Bronchial epithelial cell (primary cell): ENCODE measurements around the gene MYRF. TPM values are rescaled to one million over a fixed set of nuclear protein-coding genes. Genes with fewer than 3 reads are reported as not detected.
A peak's percentile ranks its signal among the peaks of the same experiment; 100 is the strongest.

Source experiments
- DNase-seq: peaks from one replicate; pipeline ENCODE4 v3.0.0-alpha.2; 2010; ENCODE audit warnings: low read depth
- FAIRE-seq: peaks from 2 replicates; lab custom pipeline; 2011; peaks lifted over from hg19 to GRCh38; lab: Jason Lieb, UNC
- H3K27me3 ChIP-seq: 2 replicates; pipeline ENCODE4 v1.5.1; 2011; ENCODE audit warnings: low read length; ENCODE audit not compliant: control insufficient read depth, insufficient read depth
- H3K36me3 ChIP-seq: 2 replicates; pipeline ENCODE4 v1.5.1; 2011; ENCODE audit warnings: low read length; ENCODE audit not compliant: control insufficient read depth, insufficient read depth
- H3K4me3 ChIP-seq: 2 replicates; pipeline ENCODE4 v1.5.1; 2011; ENCODE audit warnings: mild to moderate bottlenecking, low read depth, low read length, control low read depth
- total RNA-seq: library from RNA; depleted of rRNA; stranded (reverse); fragments of >200 nt; gene quantifications from 2 replicates; pipeline ENCODE4 v1.2.1, GENCODE V29; 2014
- TF ChIP-seq, protein P1 (sequence below): IDR thresholded peaks from 2 replicates; pipeline ENCODE4 v1.5.1; 2011; ENCODE audit warnings: mild to moderate bottlenecking, moderate library complexity, low read length, control low read depth, inconsistent platforms; ENCODE audit not compliant: insufficient read depth, severe bottlenecking

MYRF gene
- total RNA-seq, 1 donor from 2014 or later = under 0.01 TPM

DNA sequence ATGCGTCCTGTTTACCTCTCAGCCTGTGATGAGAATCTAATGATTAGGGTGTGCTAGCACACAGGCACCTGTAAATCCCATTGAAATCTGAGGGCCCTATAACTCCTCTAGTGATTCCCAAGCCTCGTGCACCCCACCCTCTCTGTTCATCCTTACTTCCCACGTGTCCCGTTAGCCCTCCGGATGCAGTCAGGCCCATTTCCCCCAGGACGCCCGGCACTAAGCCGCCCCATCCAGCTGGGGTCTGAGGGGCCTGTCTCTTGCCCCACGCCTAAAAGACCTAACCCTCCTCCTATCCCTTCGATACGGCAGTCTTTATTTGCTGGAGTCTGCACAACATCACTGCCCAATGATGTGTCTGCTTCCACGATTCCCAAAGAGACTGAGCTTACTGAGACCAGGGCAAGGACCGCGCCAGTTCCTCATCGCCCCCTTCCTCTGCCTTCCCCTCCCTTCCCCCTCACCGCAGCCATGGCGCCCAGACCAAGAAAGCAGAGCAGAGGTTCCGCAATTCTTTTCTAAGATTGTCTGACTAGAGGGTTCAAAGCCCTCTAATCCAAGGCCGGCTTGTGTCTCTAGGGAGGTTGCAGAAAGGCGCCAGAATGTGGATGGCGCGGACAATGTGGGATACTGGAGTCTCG is 74.6 kb downstream of the MYRF start:
- FAIRE-seq (no peak), DNase-seq (no peak)
- Histone ChIP-seq H3K36me3 (no peaks in the 10 kb centered on the region), H3K4me3 (peak overlapping the region; percentile 61), H3K27me3 (no peaks in the 10 kb centered on the region)
- TF ChIP-seq, protein P1, sequence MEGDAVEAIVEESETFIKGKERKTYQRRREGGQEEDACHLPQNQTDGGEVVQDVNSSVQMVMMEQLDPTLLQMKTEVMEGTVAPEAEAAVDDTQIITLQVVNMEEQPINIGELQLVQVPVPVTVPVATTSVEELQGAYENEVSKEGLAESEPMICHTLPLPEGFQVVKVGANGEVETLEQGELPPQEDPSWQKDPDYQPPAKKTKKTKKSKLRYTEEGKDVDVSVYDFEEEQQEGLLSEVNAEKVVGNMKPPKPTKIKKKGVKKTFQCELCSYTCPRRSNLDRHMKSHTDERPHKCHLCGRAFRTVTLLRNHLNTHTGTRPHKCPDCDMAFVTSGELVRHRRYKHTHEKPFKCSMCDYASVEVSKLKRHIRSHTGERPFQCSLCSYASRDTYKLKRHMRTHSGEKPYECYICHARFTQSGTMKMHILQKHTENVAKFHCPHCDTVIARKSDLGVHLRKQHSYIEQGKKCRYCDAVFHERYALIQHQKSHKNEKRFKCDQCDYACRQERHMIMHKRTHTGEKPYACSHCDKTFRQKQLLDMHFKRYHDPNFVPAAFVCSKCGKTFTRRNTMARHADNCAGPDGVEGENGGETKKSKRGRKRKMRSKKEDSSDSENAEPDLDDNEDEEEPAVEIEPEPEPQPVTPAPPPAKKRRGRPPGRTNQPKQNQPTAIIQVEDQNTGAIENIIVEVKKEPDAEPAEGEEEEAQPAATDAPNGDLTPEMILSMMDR = no peak

DNA sequence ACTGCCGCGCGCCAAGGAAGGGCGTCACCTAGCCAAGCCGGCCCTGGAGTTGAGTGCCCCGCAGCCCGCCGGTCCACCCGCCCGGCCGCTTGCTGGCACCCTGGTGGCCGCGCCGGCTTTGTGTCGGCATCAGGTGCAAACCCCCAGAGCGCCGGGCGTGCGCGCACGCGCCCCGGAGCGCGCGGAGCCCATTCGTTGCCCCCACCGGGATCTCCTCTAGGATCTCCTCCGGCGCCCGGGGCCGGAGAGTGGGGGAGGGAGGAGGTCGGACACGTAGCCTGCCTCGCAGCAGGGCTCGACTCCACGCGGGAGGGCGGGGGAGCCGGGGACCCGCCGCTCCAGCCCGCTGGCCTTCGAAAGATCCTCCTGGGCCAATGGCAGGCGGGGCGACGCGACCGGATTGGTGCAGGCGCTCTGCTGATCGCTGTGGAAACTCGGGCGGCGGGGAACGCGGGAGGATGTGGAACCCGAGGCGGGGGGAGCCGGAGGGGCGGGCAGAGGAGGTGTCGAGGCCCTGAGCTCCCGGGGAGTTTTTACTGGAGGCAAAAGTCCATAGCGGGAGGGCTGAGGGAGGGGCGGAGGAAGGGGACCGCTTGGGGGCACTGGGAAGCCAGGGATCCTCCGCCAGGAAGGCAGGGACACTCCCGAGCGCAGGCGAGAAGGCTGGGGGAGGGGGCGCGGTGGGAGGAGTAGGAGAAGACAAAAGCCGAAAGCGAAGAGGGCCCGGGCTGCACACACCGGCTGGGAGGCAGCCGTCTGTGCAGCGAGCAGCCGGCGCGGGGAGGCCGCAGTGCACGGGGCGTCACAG is 75.3 kb downstream of the MYRF start, which contains the start of gene FADS2:
Gene FADS2 (plus strand): TSS at position 730 of the 808 bp plus-strand sequence. CDS start 91 bp downstream, outside the sequence.
- no peaks in the 10 kb centered on the region for H3K27me3 ChIP-seq
- H3K36me3 ChIP-seq = peaks cover 4% of the 10 kb centered on the region
- peak; percentile 74 for DNase-seq
- FAIRE-seq = no peak
- TF ChIP-seq, protein P1 = peak; percentile 3
- H3K4me3 ChIP-seq = peak within 1 kb of the TSS; percentile 61

DNA sequence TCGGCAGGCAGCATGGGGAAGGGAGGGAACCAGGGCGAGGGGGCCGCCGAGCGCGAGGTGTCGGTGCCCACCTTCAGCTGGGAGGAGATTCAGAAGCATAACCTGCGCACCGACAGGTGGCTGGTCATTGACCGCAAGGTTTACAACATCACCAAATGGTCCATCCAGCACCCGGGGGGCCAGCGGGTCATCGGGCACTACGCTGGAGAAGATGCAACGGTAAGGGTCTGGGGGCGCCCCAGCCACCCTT is 75.9 kb downstream of the MYRF start:
- TF ChIP-seq, protein P1 = no peak
- DNase-seq (no peak), FAIRE-seq (no peak)
- H3K4me3 ChIP-seq = peak overlapping the region; percentile 61
- peaks cover 6% of the 10 kb centered on the region for H3K36me3 ChIP-seq
- no peaks in the 10 kb centered on the region for H3K27me3 ChIP-seq

DNA sequence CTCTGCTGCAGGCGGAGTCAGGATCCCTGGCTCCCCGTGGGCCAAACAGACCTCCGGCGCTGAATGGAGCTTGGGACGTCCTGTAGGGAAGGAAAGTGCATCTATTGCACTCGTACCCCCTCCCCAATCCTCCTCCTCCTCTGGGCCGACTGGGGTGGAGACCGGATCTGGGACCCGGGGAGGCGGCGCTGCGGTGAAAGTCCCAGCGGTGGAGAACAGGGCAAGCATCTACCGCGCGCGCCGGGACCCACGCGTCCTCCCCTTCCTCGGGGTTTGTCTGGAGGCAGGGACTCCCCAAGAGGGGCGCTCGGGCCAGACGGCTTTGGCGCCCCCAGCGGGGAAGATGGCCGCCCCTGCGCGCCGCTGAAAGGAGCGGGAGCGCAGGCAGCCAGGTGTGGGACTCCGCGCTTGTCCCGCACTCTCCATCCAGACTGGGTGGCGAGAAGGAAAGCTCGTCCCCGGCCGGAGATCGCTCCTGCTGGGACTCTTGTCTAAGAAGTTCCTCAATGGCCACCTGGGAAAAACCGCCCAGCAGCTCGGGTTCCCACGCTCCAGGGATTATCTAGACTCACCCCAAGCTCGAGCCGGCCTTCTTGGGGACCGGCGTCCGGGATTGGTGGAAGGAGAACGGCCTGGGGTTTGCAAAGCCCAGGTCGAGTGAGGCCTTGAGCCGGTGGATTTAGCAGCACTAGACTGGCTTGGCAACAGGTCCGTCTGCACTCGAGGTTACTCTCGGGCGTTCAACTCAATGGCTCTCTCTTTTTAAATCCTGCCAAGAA is 76.4 kb downstream of the MYRF start:
- H3K36me3 ChIP-seq = peaks cover 6% of the 10 kb centered on the region
- peak overlapping the region; percentile 61 for H3K4me3 ChIP-seq
- H3K27me3 ChIP-seq = no peaks in the 10 kb centered on the region
- peak; percentile 13 for DNase-seq
- FAIRE-seq = no peak
- TF ChIP-seq, protein P1 = peak; percentile 63

DNA sequence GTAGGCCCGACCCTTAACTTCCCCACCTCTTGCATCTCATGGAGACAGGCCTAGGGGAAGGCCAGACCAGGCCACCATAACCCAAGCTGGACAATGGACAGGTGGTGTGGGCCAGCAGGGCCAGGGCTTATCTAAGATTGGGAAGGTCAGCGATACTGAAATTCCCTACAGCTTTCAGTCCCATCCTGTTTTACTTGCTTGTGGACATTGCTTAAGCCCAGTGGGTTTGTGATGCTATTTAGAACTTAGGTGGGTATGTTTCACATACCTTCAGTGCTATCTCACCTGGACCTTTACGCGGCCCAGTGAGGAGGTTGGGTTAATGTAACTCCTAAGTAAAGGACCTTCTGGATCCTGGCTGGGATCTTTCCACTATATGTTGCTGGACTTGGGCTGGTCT is 77.4 kb downstream of the MYRF start:
- FAIRE-seq (no peak), DNase-seq (no peak)
- H3K36me3 ChIP-seq = peaks cover 6% of the 10 kb centered on the region
- no peak overlapping the region for H3K4me3 ChIP-seq
- no peaks in the 10 kb centered on the region for H3K27me3 ChIP-seq
- TF ChIP-seq, protein P1 = no peak
